Liver (tissue), 9 donors: Measurements from ENCODE around the gene TP53I3. TPM values are rescaled to one million over a fixed set of nuclear protein-coding genes. Genes with fewer than 3 reads are reported as not detected.

Source experiments
- DNase-seq: peaks from one replicate; pipeline ENCODE4 v3.0.0-alpha.2; 2017; ENCODE audit warnings: low spot score
- H3K27ac ChIP-seq, 2 donors: one replicate each; pipeline ENCODE4 v1.7.0; 2013; ENCODE audit warnings: inconsistent platforms in 2 of 2, low read length in 2 of 2, control low read depth in 1 of 2, low read depth in 1 of 2, mild to moderate bottlenecking in 1 of 2
- H3K27me3 ChIP-seq, 4 donors: one replicate each; pipeline versions ENCODE4 v1.6.1 to v1.7.0; 2013; ENCODE audit warnings: low read length in 3 of 4, inconsistent platforms in 1 of 4, mild to moderate bottlenecking in 1 of 4, moderate library complexity in 1 of 4; ENCODE audit not compliant: control insufficient read depth in 4 of 4, insufficient read depth in 4 of 4
- H3K36me3 ChIP-seq, 4 donors: one replicate each; pipeline versions ENCODE4 v1.6.1 to v1.7.0; 2013; ENCODE audit warnings: low read length in 3 of 4, mild to moderate bottlenecking in 3 of 4, low read depth in 1 of 4, moderate library complexity in 1 of 4; ENCODE audit not compliant: control insufficient read depth in 4 of 4, insufficient read depth in 3 of 4
- H3K4me1 ChIP-seq, 4 donors: one replicate each; pipeline versions ENCODE4 v1.6.1 to v1.7.0; 2013; ENCODE audit warnings: low read length in 3 of 4, mild to moderate bottlenecking in 3 of 4, moderate library complexity in 1 of 4; ENCODE audit not compliant: control insufficient read depth in 4 of 4, insufficient read depth in 4 of 4
- H3K4me3 ChIP-seq, 3 donors: one replicate each; pipeline versions ENCODE4 v1.6.1 to v1.7.0; 2013; ENCODE audit warnings: low read length in 3 of 3, control low read depth in 1 of 3, low read depth in 1 of 3, mild to moderate bottlenecking in 1 of 3
- H3K9ac ChIP-seq, 2 donors: one replicate each; pipeline ENCODE4 v1.7.0; 2013; ENCODE audit warnings: low read length in 2 of 2, mild to moderate bottlenecking in 2 of 2, moderate library complexity in 2 of 2, control low read depth in 1 of 2, low read depth in 1 of 2
- H3K9me3 ChIP-seq, 4 donors: one replicate each; pipeline versions ENCODE4 v1.6.1 to v1.7.0; 2013; ENCODE audit warnings: low read length in 3 of 4; ENCODE audit not compliant: control insufficient read depth in 4 of 4
- CTCF ChIP-seq: fragments of 150-350 bp; IDR thresholded peaks from 2 replicates; pipeline ENCODE4 v1.5.1; 2017; ENCODE audit warnings: improper control_type of control experiment, low read depth, low read length; ENCODE audit not compliant: missing input control
- EGR1 ChIP-seq, 2 donors: IDR thresholded peaks; 2 replicates each; pipeline ENCODE4 v1.6.1; 2016 to 2018; ENCODE audit warnings: antibody characterized with exemption in 2 of 2, low read depth in 2 of 2
- FOXA1 ChIP-seq: IDR thresholded peaks from 2 replicates; pipeline ENCODE4 v1.6.1; 2016; ENCODE audit warnings: antibody characterized with exemption
- FOXA2 ChIP-seq: IDR thresholded peaks from 2 replicates; pipeline ENCODE4 v1.6.1; 2016; ENCODE audit warnings: antibody characterized with exemption
- GABPA ChIP-seq, 2 donors: IDR thresholded peaks in 1 of 2; conservative IDR thresholded peaks in 1 of 2; 2 replicates each; pipeline ENCODE4 v1.6.1; 2016; ENCODE audit warnings: antibody characterized with exemption in 2 of 2, mild to moderate bottlenecking in 1 of 2, moderate library complexity in 1 of 2
- HNF4A ChIP-seq, 2 donors: conservative IDR thresholded peaks; 2 replicates each; pipeline ENCODE4 v1.6.1; 2016; ENCODE audit warnings: antibody characterized with exemption in 2 of 2, mild to moderate bottlenecking in 2 of 2
- HNF4G ChIP-seq: IDR thresholded peaks from 2 replicates; pipeline ENCODE4 v1.6.1; 2016; ENCODE audit warnings: antibody characterized with exemption
- JUND ChIP-seq, 2 donors: IDR thresholded peaks; 2 replicates each; pipeline ENCODE4 v1.6.1; 2016; ENCODE audit warnings: antibody characterized with exemption in 2 of 2
- MAX ChIP-seq: IDR thresholded peaks from 2 replicates; pipeline ENCODE4 v1.6.1; 2016; ENCODE audit warnings: antibody characterized with exemption
- NR2F2 ChIP-seq: IDR thresholded peaks from 2 replicates; pipeline ENCODE4 v1.6.1; 2016; ENCODE audit warnings: antibody characterized with exemption
- RAD21 ChIP-seq, 2 donors: IDR thresholded peaks; 2 replicates each; pipeline ENCODE4 v1.6.1; 2016; ENCODE audit warnings: antibody characterized with exemption in 2 of 2, mild to moderate bottlenecking in 2 of 2
- RXRA ChIP-seq, 2 donors: IDR thresholded peaks; 2 replicates each; pipeline ENCODE4 v1.6.1; 2017 to 2018; ENCODE audit warnings: antibody characterized with exemption in 2 of 2, mild to moderate bottlenecking in 1 of 2
- SP1 ChIP-seq: IDR thresholded peaks from 2 replicates; pipeline ENCODE4 v1.6.1; 2018; ENCODE audit warnings: antibody characterized with exemption, mild to moderate bottlenecking
- TAF1 ChIP-seq: conservative IDR thresholded peaks from 2 replicates; pipeline ENCODE4 v1.6.1; 2016; ENCODE audit warnings: antibody characterized with exemption, mild to moderate bottlenecking
- YY1 ChIP-seq: IDR thresholded peaks from 2 replicates; pipeline ENCODE4 v1.6.1; 2016; ENCODE audit warnings: antibody characterized with exemption, mild to moderate bottlenecking
- ZBTB33 ChIP-seq: IDR thresholded peaks from 2 replicates; pipeline ENCODE4 v1.6.1; 2016; ENCODE audit warnings: antibody characterized with exemption
- WGBS: extraction: QIAGEN DNeasy Blood & Tissue Kit; methylation state at CpG from one replicate; pipeline ENCODE4 v1.1.7; 2013; 5-methylcytosine and 5-hydroxymethylcytosine counted together
- polyA plus RNA-seq, 2 donors: library from polyadenylated mRNA; stranded (reverse) in 1 of 2; unstranded in 1 of 2; fragments of 200-250 nt in 1 of 2; fragments of >200 nt in 1 of 2; fragmentation: Nextera tagmentation in 1 of 2; extraction: Ambion mirVana in 1 of 2; gene quantifications; one replicate each; pipeline versions ENCODE4 v1.2.1 to v1.2.3, GENCODE V29; 2013 to 2015
- total RNA-seq, 2 donors: library from RNA; depleted of rRNA; stranded (reverse); fragments of >200 nt; gene quantifications; one replicate each; pipeline ENCODE4 v1.2.3, GENCODE V29; 2014
- TF ChIP-seq, protein P1 (sequence below): IDR thresholded peaks from 2 replicates; pipeline ENCODE4 v1.6.1; 2016; ENCODE audit warnings: antibody characterized with exemption
- TF ChIP-seq, protein P2 (sequence below): IDR thresholded peaks from 2 replicates; pipeline ENCODE4 v1.6.1; 2016; ENCODE audit warnings: antibody characterized with exemption, mild to moderate bottlenecking
- donor health status: healthy.
- donor health status: healthy.
- donor health status: healthy.
- donor health status: healthy.
- donor health status: healthy.

Gene TP53I3
- total and polyA plus RNA-seq, 4 donors, result 6.6 to 19.5 (median 10.7) TPM

DNA sequence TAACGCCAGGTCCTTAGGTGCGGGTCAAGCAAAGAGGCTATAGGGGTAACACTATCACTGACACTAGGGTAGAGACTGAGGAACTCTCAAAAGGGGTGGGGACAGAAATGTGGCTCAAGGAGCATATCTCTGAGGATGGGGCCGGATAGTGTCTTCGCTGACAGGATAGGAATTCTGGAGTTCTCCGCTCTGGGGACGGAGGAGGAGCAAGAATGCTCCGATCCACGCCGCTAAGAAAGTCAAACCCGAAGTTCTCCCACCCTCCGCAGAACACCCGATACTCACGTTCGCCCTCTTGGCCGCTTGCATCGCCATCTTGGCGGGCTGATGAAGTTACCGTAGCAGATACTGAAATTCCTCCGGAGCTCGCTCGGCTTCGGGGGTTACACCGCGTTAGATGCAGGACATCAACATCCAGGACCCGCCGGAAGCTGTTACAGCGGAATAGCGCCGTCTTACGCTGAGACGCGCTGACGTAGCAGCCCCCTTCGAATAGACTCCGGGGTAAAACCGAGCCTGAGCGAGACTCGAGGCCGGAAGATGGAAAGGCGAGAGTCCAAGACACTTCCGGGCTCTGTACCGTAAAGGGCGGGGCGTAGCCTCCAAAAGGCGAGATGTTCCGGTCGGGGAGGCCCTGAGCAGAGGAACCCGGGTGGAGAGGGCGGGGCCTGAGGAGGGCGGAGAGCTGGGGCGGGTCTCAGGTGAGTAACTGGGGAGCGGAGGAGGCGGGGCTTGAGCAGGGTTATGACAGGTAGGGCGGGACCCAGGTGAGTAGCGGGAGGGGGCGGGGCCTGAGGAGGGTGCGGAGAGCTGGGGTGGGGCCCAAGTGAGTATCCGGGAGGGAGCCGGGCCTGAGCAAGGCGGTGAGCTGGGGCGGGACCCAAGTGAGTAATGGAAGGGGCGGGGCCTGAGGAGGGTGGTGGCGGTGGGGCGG is 8.5 kb downstream of the TP53I3 start, which contains the start of gene SF3B6:
Gene SF3B6 (minus strand): TSS at position 412 of the 934 bp plus-strand sequence. CDS start 97 bp downstream, at position 315.
- no peaks in the 10 kb centered on the region for H3K9me3 ChIP-seq
- under 1% methylated on average over 64 of the region's 64 CpGs for WGBS
- peaks cover 0 to 22% (median 10%) of the 10 kb centered on the region in 4 donors for H3K36me3 ChIP-seq
- H3K27ac ChIP-seq, result peak within 1 kb of the TSS; percentile 74 to 86
- H3K27me3 ChIP-seq, result no peaks in the 10 kb centered on the region
- H3K4me1 ChIP-seq, result peaks cover 1 to 22% (median 9%) of the 10 kb centered on the region in 4 donors
- H3K4me3 ChIP-seq, result peak within 1 kb of the TSS; percentile 55 to 97 (median 81)
- peak; percentile 98 for DNase-seq
- H3K9ac ChIP-seq, result peak within 1 kb of the TSS; percentile 61 to 65
- TF ChIP-seq GABPA (IDR thresholded peaks at IDR 0.05 in 1 of 2, conservative IDR thresholded peaks at IDR 0.05 in 1 of 2) (peak; percentile 97 to 99), ZBTB33 (peak; percentile 92), SP1 (peak; percentile 89), JUND (IDR thresholded peaks at IDR 0.05) (peak; percentile 65 to 79), EGR1 (IDR thresholded peaks at IDR 0.05; ENCODE audit: low read depth in 2 of 2) (peak; percentile 63 to 85), RXRA (IDR thresholded peaks at IDR 0.05) (peak; percentile 74 to 85), TAF1 (no peak), CTCF (no peak), FOXA1 (peak; percentile 69), HNF4A (conservative IDR thresholded peaks at IDR 0.05) (peak; percentile 67 to 79), HNF4G (peak; percentile 52), RAD21 (IDR thresholded peaks at IDR 0.05) (peak; percentile 36 to 56), NR2F2 (no peak), YY1 (peak; percentile 90), MAX (peak; percentile 95), FOXA2 (peak; percentile 30)
- TF ChIP-seq, protein P1, sequence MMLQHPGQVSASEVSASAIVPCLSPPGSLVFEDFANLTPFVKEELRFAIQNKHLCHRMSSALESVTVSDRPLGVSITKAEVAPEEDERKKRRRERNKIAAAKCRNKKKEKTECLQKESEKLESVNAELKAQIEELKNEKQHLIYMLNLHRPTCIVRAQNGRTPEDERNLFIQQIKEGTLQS, result peak; percentile 73
- TF ChIP-seq, protein P2, sequence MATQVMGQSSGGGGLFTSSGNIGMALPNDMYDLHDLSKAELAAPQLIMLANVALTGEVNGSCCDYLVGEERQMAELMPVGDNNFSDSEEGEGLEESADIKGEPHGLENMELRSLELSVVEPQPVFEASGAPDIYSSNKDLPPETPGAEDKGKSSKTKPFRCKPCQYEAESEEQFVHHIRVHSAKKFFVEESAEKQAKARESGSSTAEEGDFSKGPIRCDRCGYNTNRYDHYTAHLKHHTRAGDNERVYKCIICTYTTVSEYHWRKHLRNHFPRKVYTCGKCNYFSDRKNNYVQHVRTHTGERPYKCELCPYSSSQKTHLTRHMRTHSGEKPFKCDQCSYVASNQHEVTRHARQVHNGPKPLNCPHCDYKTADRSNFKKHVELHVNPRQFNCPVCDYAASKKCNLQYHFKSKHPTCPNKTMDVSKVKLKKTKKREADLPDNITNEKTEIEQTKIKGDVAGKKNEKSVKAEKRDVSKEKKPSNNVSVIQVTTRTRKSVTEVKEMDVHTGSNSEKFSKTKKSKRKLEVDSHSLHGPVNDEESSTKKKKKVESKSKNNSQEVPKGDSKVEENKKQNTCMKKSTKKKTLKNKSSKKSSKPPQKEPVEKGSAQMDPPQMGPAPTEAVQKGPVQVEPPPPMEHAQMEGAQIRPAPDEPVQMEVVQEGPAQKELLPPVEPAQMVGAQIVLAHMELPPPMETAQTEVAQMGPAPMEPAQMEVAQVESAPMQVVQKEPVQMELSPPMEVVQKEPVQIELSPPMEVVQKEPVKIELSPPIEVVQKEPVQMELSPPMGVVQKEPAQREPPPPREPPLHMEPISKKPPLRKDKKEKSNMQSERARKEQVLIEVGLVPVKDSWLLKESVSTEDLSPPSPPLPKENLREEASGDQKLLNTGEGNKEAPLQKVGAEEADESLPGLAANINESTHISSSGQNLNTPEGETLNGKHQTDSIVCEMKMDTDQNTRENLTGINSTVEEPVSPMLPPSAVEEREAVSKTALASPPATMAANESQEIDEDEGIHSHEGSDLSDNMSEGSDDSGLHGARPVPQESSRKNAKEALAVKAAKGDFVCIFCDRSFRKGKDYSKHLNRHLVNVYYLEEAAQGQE, result peak; percentile 63
